MM.1S (cell line): ENCODE data around the gene ZMYND12.
A peak's percentile ranks its signal among the peaks of the same experiment; 100 is the strongest.

Experiments
- DNase-seq: peaks from one replicate; pipeline ENCODE4 v3.0.0-alpha.2; 2015
- H2AFZ ChIP-seq: fragments of 300-600 bp; sonication (generic); 2 replicates; pipeline ENCODE4 v1.6.0; 2016; ENCODE audit warnings: antibody characterized with exemption, low read length
- H3F3A ChIP-seq: fragments of 300-600 bp; sonication (generic); 2 replicates; pipeline ENCODE4 v1.6.1; 2016; ENCODE audit warnings: mild to moderate bottlenecking, antibody characterized with exemption, low read length, moderate library complexity, mixed read lengths; ENCODE audit not compliant: insufficient read depth
- H3K27ac ChIP-seq: fragments of 300-600 bp; sonication (generic); 2 replicates; pipeline ENCODE4 v1.5.1; 2016; ENCODE audit warnings: mild to moderate bottlenecking, low read length
- H3K27me3 ChIP-seq: fragments of 300-600 bp; sonication (generic); replicated peaks from 2 replicates; pipeline ENCODE4 v1.6.0; 2016; ENCODE audit warnings: low read length; ENCODE audit not compliant: insufficient read depth
- H3K36me3 ChIP-seq: fragments of 300-600 bp; sonication (generic); replicated peaks from 2 replicates; pipeline ENCODE4 v1.6.1; 2016; ENCODE audit warnings: mild to moderate bottlenecking, low read length, mixed read lengths; ENCODE audit not compliant: insufficient read depth
- H3K4me1 ChIP-seq: fragments of 300-600 bp; sonication (generic); 2 replicates; pipeline ENCODE4 v1.6.1; 2016; ENCODE audit warnings: low read length, mixed read lengths
- H3K4me2 ChIP-seq: fragments of 300-600 bp; sonication (generic); 2 replicates; pipeline ENCODE4 v1.6.0; 2016; ENCODE audit warnings: low read depth, low read length
- H3K4me3 ChIP-seq: fragments of 300-600 bp; sonication (generic); 2 replicates; pipeline ENCODE4 v1.5.1; 2016; ENCODE audit warnings: low read length, mixed read lengths
- H3K79me2 ChIP-seq: fragments of 300-600 bp; sonication (generic); 2 replicates; pipeline ENCODE4 v1.6.1; 2016; ENCODE audit warnings: mixed run types, low read length, mixed read lengths
- H3K9ac ChIP-seq: fragments of 300-600 bp; sonication (generic); 2 replicates; pipeline ENCODE4 v1.6.1; 2016; ENCODE audit warnings: low read length, mixed read lengths
- H3K9me2 ChIP-seq: fragments of 300-600 bp; sonication (generic); replicated peaks from 2 replicates; pipeline ENCODE4 v1.6.1; 2016; ENCODE audit warnings: mild to moderate bottlenecking, low read length, mixed read lengths; ENCODE audit not compliant: insufficient read depth
- H3K9me3 ChIP-seq: fragments of 300-600 bp; sonication (generic); replicated peaks from 2 replicates; pipeline ENCODE4 v1.6.1; 2016; ENCODE audit warnings: mild to moderate bottlenecking, low read length, mixed read lengths; ENCODE audit not compliant: insufficient read depth
- H4K20me1 ChIP-seq: fragments of 300-600 bp; sonication (generic); 2 replicates; pipeline ENCODE4 v1.6.1; 2016; ENCODE audit warnings: mild to moderate bottlenecking, low read length, moderate library complexity, mixed read lengths; ENCODE audit not compliant: insufficient read depth
- EZH2 ChIP-seq: fragments of 300-600 bp; sonication (generic); optimal IDR thresholded peaks from 2 replicates; pipeline ENCODE3; 2017; ENCODE audit warnings: low read depth, mild to moderate bottlenecking, antibody characterized with exemption, low read length, mixed read lengths
- EZH2phosphoT487 ChIP-seq: fragments of 300-600 bp; sonication (generic); IDR thresholded peaks from 2 replicates; pipeline ENCODE4 v1.6.1; 2018; ENCODE audit warnings: antibody characterized with exemption, low read length
- TF ChIP-seq, protein P1 (sequence below): fragments of 300-600 bp; sonication (generic); IDR thresholded peaks from 2 replicates; pipeline ENCODE4 v1.5.1; 2016; ENCODE audit warnings: antibody characterized with exemption, low read length, mixed read lengths

ZMYND12 gene

GRCh38 chr1:42381280-42381673, 74.5 kb downstream of the ZMYND12 start:
- Histone ChIP-seq H3F3A (no peaks in the 10 kb centered on the region), H3K36me3 (no peaks in the 10 kb centered on the region), H3K9me2 (no peaks in the 10 kb centered on the region), H2AFZ (peak overlapping the region; percentile 75), H3K4me2 (peak overlapping the region; percentile 97), H3K9me3 (no peaks in the 10 kb centered on the region), H3K27me3 (peaks cover 10% of the 10 kb centered on the region), H3K4me1 (no peaks in the 10 kb centered on the region), H4K20me1 (no peaks in the 10 kb centered on the region), H3K9ac (no peak overlapping the region), H3K27ac (no peak overlapping the region), H3K79me2 (no peaks in the 10 kb centered on the region), H3K4me3 (peak overlapping the region; percentile 69)
- DNase-seq, result no peak
- TF ChIP-seq EZH2, result no peak
- TF ChIP-seq, protein P1, sequence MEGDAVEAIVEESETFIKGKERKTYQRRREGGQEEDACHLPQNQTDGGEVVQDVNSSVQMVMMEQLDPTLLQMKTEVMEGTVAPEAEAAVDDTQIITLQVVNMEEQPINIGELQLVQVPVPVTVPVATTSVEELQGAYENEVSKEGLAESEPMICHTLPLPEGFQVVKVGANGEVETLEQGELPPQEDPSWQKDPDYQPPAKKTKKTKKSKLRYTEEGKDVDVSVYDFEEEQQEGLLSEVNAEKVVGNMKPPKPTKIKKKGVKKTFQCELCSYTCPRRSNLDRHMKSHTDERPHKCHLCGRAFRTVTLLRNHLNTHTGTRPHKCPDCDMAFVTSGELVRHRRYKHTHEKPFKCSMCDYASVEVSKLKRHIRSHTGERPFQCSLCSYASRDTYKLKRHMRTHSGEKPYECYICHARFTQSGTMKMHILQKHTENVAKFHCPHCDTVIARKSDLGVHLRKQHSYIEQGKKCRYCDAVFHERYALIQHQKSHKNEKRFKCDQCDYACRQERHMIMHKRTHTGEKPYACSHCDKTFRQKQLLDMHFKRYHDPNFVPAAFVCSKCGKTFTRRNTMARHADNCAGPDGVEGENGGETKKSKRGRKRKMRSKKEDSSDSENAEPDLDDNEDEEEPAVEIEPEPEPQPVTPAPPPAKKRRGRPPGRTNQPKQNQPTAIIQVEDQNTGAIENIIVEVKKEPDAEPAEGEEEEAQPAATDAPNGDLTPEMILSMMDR, result no peak
- TF ChIP-seq EZH2phosphoT487, result no peak

DNA sequence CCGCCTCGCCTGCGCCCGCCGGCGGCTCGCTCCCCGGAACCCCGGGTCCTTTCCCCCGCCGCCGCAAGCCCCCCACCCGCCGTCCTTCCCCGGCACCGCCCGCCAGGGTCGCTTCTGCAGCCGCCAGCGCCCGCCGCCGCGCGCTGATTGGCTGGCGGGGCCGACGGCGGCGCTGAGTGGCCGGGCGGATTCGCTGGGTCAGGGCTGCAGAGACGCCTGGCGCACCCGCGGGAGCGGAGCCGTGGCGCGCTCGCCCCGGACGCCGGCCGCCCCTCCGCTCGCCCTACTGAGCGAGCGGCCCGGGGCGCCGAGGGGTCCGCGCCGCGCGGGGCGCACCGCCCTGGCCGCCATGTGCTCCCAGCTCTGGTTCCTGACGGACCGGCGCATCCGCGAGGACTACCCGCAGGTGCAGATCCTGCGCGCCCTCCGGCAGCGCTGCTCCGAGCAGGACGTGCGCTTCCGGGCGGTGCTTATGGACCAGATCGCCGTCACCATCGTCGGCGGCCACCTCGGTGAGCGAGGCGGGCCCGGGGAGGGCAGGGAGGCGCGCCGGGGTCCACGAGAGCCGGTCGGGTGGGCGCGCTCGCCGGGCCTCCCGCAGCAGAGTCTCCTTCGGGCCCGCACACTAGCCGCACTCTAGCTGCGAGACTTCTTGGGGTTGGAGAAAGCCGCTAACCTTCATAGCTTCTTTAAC, 75.1 kb downstream of the ZMYND12 start, which contains the start of gene RIMKLA:
TSS of gene RIMKLA (plus strand) at position 207 of the 694 bp plus-strand sequence. CDS start at position 350, 143 bp downstream.
- Histone ChIP-seq H3F3A (no peaks in the 10 kb centered on the region), H3K9me3 (no peaks in the 10 kb centered on the region), H3K9me2 (no peaks in the 10 kb centered on the region), H4K20me1 (no peaks in the 10 kb centered on the region), H3K36me3 (no peaks in the 10 kb centered on the region), H3K27me3 (peaks cover 10% of the 10 kb centered on the region), H3K4me1 (no peaks in the 10 kb centered on the region), H3K4me3 (peak within 1 kb of the TSS; percentile 69), H3K27ac (no peak within 1 kb of the TSS), H3K9ac (no peak within 1 kb of the TSS), H3K79me2 (no peaks in the 10 kb centered on the region), H2AFZ (peak within 1 kb of the TSS; percentile 75), H3K4me2 (peak within 1 kb of the TSS; percentile 97)
- TF ChIP-seq, protein P1, result no peak
- TF ChIP-seq EZH2phosphoT487, result no peak
- no peak for TF ChIP-seq EZH2
- DNase-seq, result peak; percentile 50
